ENCODE data around the gene TEP1. TPM values are rescaled to one million over a fixed set of nuclear protein-coding genes. Genes with fewer than 3 reads are reported as not detected.

Gene TEP1
- total RNA-seq, 6 donors from 2014 or later, result 23.3 to 97.4 (median 39.6) TPM

DNA sequence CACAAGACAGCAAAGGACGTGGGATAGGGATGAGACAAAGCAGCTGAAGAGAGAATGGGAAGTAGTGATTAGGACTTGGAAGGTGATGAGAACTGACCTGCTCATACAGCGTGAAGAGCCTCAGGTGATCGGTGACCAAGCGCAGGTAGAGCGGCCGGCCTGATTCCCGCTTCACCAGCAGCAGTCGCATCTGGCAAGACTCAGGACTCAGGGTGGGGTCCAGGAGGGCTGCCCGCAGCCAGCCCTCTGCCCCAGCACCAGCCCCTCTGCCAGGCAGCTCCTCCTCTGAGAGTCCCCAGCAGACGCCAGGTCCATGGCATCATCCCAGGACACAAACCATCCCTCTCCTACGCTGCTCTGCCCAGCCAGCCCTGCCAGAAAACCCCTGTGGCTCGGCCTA, 30.8 kb downstream of the TEP1 start:
- H3K27ac ChIP-seq, result no peak overlapping the region
- H3K36me3 ChIP-seq, result peaks cover 89 to 100% (median 97%) of the 10 kb centered on the region in 4 donors
- ATAC-seq (ENCODE audit: low FRiP score in 2 of 2) (no peak), DNase-seq (peak in 1 of 2 donors; percentile 45)
- no peaks in the 10 kb centered on the region for H3K4me1 ChIP-seq
- H3K4me3 ChIP-seq, result no peak overlapping the region
- H3K9me3 ChIP-seq, result no peaks in the 10 kb centered on the region
- WGBS, 2 donors, result 93 to 96% methylated on average over 12 of the region's 12 CpGs
- no peaks in the 10 kb centered on the region for H3K27me3 ChIP-seq
- no peak for TF ChIP-seq POLR2AphosphoS5 (IDR thresholded peaks at IDR 0.05)
- TF ChIP-seq EP300 (IDR thresholded peaks at IDR 0.05), result no peak
- TF ChIP-seq, protein P1, sequence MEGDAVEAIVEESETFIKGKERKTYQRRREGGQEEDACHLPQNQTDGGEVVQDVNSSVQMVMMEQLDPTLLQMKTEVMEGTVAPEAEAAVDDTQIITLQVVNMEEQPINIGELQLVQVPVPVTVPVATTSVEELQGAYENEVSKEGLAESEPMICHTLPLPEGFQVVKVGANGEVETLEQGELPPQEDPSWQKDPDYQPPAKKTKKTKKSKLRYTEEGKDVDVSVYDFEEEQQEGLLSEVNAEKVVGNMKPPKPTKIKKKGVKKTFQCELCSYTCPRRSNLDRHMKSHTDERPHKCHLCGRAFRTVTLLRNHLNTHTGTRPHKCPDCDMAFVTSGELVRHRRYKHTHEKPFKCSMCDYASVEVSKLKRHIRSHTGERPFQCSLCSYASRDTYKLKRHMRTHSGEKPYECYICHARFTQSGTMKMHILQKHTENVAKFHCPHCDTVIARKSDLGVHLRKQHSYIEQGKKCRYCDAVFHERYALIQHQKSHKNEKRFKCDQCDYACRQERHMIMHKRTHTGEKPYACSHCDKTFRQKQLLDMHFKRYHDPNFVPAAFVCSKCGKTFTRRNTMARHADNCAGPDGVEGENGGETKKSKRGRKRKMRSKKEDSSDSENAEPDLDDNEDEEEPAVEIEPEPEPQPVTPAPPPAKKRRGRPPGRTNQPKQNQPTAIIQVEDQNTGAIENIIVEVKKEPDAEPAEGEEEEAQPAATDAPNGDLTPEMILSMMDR (IDR thresholded peaks at IDR 0.05), result no peak
- no peak for TF ChIP-seq POLR2A (IDR thresholded peaks at IDR 0.05)

- H3K4me1 ChIP-seq, result no peaks in the 10 kb centered on the region
- no peak for TF ChIP-seq EP300 (IDR thresholded peaks at IDR 0.05)
- H3K9me3 ChIP-seq, result no peaks in the 10 kb centered on the region
- H3K4me3 ChIP-seq, result no peak overlapping the region
- no peak overlapping the region for H3K27ac ChIP-seq
- DNase-seq (peak in 1 of 2 donors; percentile 51), ATAC-seq (ENCODE audit: low FRiP score in 2 of 2) (no peak)
- no peaks in the 10 kb centered on the region for H3K27me3 ChIP-seq
- WGBS, 2 donors, result 80 to 84% methylated on average over 3 to 7 of the region's 7 CpGs
- H3K36me3 ChIP-seq, result peaks cover 87 to 100% (median 100%) of the 10 kb centered on the region in 4 donors
Measured at GRCh38 chr14:20381341-20381740, 32.0 kb downstream of the TEP1 start.

DNA sequence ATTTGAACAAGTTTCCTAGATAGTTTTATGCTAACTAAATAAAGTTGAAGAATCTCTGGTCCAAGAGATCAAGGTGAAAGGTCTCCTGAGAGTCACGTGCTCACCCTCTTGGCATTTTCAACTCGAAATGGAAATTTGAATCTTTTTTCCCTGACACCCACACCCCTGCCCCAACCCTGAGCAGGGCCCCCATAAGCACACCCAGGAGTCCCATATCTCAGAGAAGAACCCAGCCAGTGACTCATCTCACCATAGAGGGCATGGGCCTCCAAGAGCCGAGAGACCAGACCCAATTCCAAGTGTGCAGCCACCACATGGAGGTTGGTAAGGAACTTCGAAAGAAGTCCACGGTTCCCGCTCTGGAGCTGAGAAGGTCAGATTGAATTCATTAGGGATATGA, 32.6 kb downstream of the TEP1 start:
- H3K27me3 ChIP-seq, result no peaks in the 10 kb centered on the region
- WGBS, 2 donors, result 81 to 87% methylated on average over 6 of the region's 6 CpGs
- TF ChIP-seq POLR2A (IDR thresholded peaks at IDR 0.05), result no peak
- no peak for TF ChIP-seq EP300 (IDR thresholded peaks at IDR 0.05)
- TF ChIP-seq, protein P1 (IDR thresholded peaks at IDR 0.05), result no peak
- no peak for TF ChIP-seq POLR2AphosphoS5 (IDR thresholded peaks at IDR 0.05)
- no peaks in the 10 kb centered on the region for H3K4me1 ChIP-seq
- peaks cover 86 to 100% (median 100%) of the 10 kb centered on the region in 4 donors for H3K36me3 ChIP-seq
- no peak overlapping the region for H3K4me3 ChIP-seq
- no peaks in the 10 kb centered on the region for H3K9me3 ChIP-seq
- no peak for DNase-seq
- no peak overlapping the region for H3K27ac ChIP-seq
- no peak for ATAC-seq (ENCODE audit: low FRiP score in 2 of 2)

DNA sequence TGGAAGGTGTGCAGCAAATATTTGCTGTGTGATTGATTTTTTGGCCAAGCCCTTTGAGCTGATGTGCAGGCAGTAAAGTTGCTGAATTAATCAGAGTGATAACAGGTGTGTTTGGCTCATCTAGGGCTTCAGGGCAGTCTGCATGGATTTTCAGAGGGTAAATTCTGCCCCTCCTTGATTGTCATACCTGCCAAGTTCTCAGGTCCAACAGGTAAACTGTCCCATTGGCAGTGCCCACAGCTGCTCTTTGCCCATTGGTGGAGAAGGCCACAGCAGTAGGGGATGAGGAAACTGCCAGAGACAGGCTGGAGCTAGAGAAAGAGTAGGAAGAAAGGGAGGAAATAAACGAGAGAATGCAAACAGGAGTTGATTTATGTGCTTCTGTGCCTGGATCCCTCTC, 33.6 kb downstream of the TEP1 start:
- no peaks in the 10 kb centered on the region for H3K4me1 ChIP-seq
- 58 to 65% methylated on average over 1 of the region's 1 CpG for WGBS, 2 donors
- no peaks in the 10 kb centered on the region for H3K9me3 ChIP-seq
- no peak for DNase-seq
- no peak for TF ChIP-seq POLR2AphosphoS5 (IDR thresholded peaks at IDR 0.05)
- TF ChIP-seq POLR2A (IDR thresholded peaks at IDR 0.05), result no peak
- TF ChIP-seq EP300 (IDR thresholded peaks at IDR 0.05), result no peak
- TF ChIP-seq, protein P1 (IDR thresholded peaks at IDR 0.05), result no peak
- no peak overlapping the region for H3K4me3 ChIP-seq
- peaks cover 82 to 100% (median 100%) of the 10 kb centered on the region in 4 donors for H3K36me3 ChIP-seq
- ATAC-seq (ENCODE audit: low FRiP score in 2 of 2), result no peak
- H3K27ac ChIP-seq, result no peak overlapping the region
- no peaks in the 10 kb centered on the region for H3K27me3 ChIP-seq

DNA sequence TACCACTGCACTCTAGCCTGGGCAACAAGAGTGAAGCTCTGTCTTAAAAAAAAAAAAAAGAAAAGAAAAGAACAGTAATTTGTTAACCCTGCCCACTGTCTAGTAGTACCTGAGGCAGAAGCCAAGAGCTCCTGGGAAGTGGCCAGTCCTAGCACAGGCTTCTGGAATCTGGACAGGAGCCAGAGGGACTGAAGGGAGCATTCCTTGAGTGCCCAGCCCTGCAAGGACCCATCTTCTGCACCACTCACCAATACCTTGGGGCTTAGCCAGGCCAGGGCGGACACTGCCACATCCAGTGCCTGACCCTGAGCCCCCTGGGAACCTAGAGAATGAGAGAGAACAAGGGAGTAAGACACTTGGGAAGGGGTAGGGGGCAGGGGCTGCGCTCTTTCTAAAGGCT, 36.1 kb downstream of the TEP1 start:
- H3K36me3 ChIP-seq, result peaks cover 79 to 100% (median 100%) of the 10 kb centered on the region in 4 donors
- no peaks in the 10 kb centered on the region for H3K9me3 ChIP-seq
- H3K4me3 ChIP-seq, result no peak overlapping the region
- WGBS, 2 donors, result 87 to 100% methylated on average over 2 of the region's 2 CpGs
- ATAC-seq (ENCODE audit: low FRiP score in 2 of 2) (no peak), DNase-seq (no peak)
- TF ChIP-seq POLR2AphosphoS5 (IDR thresholded peaks at IDR 0.05) (no peak), EP300 (IDR thresholded peaks at IDR 0.05) (no peak), POLR2A (IDR thresholded peaks at IDR 0.05) (no peak)
- TF ChIP-seq, protein P1 (IDR thresholded peaks at IDR 0.05), result no peak
- no peak overlapping the region for H3K27ac ChIP-seq
- H3K27me3 ChIP-seq, result no peaks in the 10 kb centered on the region
- H3K4me1 ChIP-seq, result no peaks in the 10 kb centered on the region

All from upper lobe of left lung (tissue), 6 donors.